ENCODE measurements around the gene MAP1LC3B. TPM values are rescaled to one million over a fixed set of nuclear protein-coding genes. Genes with fewer than 3 reads are reported as not detected.

The MAP1LC3B gene
- total RNA-seq, 3 donors from 2014 or later = 66.5 to 82.9 (median 67.3) TPM

- peaks cover 8% of the 10 kb centered on the region for H3K36me3 ChIP-seq (ENCODE audit: low read depth)
- DNase-seq (no peak), ATAC-seq (peak; percentile 57)
- H3K9me3 ChIP-seq = no peaks in the 10 kb centered on the region
- TF ChIP-seq, protein P1, sequence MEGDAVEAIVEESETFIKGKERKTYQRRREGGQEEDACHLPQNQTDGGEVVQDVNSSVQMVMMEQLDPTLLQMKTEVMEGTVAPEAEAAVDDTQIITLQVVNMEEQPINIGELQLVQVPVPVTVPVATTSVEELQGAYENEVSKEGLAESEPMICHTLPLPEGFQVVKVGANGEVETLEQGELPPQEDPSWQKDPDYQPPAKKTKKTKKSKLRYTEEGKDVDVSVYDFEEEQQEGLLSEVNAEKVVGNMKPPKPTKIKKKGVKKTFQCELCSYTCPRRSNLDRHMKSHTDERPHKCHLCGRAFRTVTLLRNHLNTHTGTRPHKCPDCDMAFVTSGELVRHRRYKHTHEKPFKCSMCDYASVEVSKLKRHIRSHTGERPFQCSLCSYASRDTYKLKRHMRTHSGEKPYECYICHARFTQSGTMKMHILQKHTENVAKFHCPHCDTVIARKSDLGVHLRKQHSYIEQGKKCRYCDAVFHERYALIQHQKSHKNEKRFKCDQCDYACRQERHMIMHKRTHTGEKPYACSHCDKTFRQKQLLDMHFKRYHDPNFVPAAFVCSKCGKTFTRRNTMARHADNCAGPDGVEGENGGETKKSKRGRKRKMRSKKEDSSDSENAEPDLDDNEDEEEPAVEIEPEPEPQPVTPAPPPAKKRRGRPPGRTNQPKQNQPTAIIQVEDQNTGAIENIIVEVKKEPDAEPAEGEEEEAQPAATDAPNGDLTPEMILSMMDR (IDR thresholded peaks at IDR 0.05) = no peak
- no peak overlapping the region for H3K4me3 ChIP-seq
- intact Hi-C loops (cut with DNase I, micrococcal nuclease) = no loop called here
- no peaks in the 10 kb centered on the region for H3K4me1 ChIP-seq (ENCODE audit: low read depth)
Measured at GRCh38 chr16:87411375-87412271, 19.5 kb downstream of the MAP1LC3B start.

GRCh38 chr16:87412371-87412995 is 20.3 kb downstream of the MAP1LC3B start:
- ATAC-seq = no peak
- intact Hi-C loops (cut with DNase I, micrococcal nuclease) = no loop called here
- Histone ChIP-seq H3K36me3 (ENCODE audit: low read depth) (peaks cover 15% of the 10 kb centered on the region), H3K4me3 (no peak overlapping the region), H3K9me3 (no peaks in the 10 kb centered on the region), H3K4me1 (ENCODE audit: low read depth) (no peaks in the 10 kb centered on the region)
- TF ChIP-seq, protein P1 (IDR thresholded peaks at IDR 0.05) = no peak
- DNase-seq = no peak

DNA sequence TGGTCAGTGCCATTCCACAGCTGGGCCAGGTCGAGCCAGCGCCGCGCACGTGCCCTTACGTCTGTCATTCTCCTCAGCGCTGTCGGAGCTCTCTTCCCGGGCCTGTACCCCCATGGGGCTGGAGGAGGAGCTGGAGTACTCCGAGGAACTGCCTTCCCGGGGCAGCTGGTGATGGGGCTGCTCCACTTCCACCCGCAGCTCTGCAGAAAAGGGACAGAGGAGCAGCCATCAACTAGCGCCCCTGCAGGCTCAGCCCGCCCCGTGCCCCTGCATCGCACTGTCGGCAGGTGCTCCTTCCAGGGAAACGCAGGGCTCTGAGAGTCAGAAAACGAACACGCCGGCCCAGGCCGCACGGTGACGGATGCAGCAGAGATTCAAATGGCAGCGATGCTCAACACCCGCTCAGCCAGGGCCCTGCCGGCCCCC is 20.9 kb downstream of the MAP1LC3B start:
- no peaks in the 10 kb centered on the region for H3K4me1 ChIP-seq (ENCODE audit: low read depth)
- intact Hi-C loops (cut with DNase I, micrococcal nuclease) = no loop called here
- DNase-seq (no peak), ATAC-seq (no peak)
- H3K4me3 ChIP-seq = no peak overlapping the region
- peaks cover 15% of the 10 kb centered on the region for H3K36me3 ChIP-seq (ENCODE audit: low read depth)
- TF ChIP-seq, protein P1 (IDR thresholded peaks at IDR 0.05) = no peak
- H3K9me3 ChIP-seq = no peaks in the 10 kb centered on the region

GRCh38 chr16:87414251-87414680 is 22.1 kb downstream of the MAP1LC3B start:
- peaks cover 15% of the 10 kb centered on the region for H3K36me3 ChIP-seq (ENCODE audit: low read depth)
- ATAC-seq = peak; percentile 44

DNA sequence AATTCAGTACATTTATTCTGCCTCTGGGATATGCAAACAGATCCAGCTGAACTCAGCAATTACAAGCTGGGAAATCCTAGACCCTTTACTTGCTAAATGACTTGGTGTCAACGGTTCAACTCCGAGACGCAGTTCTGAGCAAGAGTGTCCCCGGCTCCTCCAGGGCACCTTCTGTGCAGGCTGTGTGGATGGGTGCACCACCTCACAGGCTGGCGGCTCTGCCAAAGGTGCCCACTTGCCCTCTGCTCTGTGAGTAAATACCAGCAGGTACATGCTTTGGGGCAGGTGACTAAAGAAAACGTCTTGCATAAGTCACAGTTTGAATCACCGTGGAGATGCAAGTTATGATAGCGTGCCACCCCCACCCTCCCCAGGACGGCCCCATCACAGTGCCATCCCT is 23.3 kb downstream of the MAP1LC3B start:
- H3K4me3 ChIP-seq = no peak overlapping the region
- TF ChIP-seq, protein P1 (IDR thresholded peaks at IDR 0.05) = no peak
- H3K36me3 ChIP-seq (ENCODE audit: low read depth) = peaks cover 15% of the 10 kb centered on the region
- no peak for DNase-seq
- no peaks in the 10 kb centered on the region for H3K9me3 ChIP-seq
- no peak for ATAC-seq
- intact Hi-C loops (cut with DNase I, micrococcal nuclease) = no loop called here
- no peaks in the 10 kb centered on the region for H3K4me1 ChIP-seq (ENCODE audit: low read depth)

More at GRCh38 chr16:87414251-87414680, 22.1 kb downstream of the MAP1LC3B start:
- TF ChIP-seq, protein P1 (IDR thresholded peaks at IDR 0.05) = no peak
- Histone ChIP-seq H3K9me3 (no peaks in the 10 kb centered on the region), H3K4me3 (no peak overlapping the region), H3K4me1 (ENCODE audit: low read depth) (no peaks in the 10 kb centered on the region)
- intact Hi-C loops (cut with DNase I, micrococcal nuclease) = no loop called here
- no peak for DNase-seq
